Ascending aorta (tissue), 2 donors: ENCODE results near the gene TRPV2. TPM values are rescaled to one million over a fixed set of nuclear protein-coding genes. Genes with fewer than 3 reads are reported as not detected.

Experiments used
- DNase-seq, 2 donors: peaks; one replicate each; pipeline ENCODE4 v3.0.0-alpha.2; 2019; ENCODE audit warnings: low spot score in 2 of 2
- H3K27ac ChIP-seq, 2 donors: fragments of 200-600 bp; sonication (generic); one replicate each; pipeline ENCODE4 v1.5.1; 2016 to 2017; ENCODE audit warnings: mild to moderate bottlenecking in 1 of 2
- H3K27me3 ChIP-seq: fragments of 200-600 bp; sonication (generic); one replicate; pipeline ENCODE4 v1.5.1; 2017
- H3K36me3 ChIP-seq, 2 donors: fragments of 200-600 bp; sonication (generic); one replicate each; pipeline ENCODE4 v1.5.1; 2016
- H3K4me1 ChIP-seq, 2 donors: fragments of 200-600 bp; sonication (generic); one replicate each; pipeline ENCODE4 v1.5.1; 2016 to 2017; ENCODE audit warnings: mild to moderate bottlenecking in 1 of 2
- H3K4me3 ChIP-seq, 2 donors: fragments of 200-600 bp; sonication (generic); one replicate each; pipeline ENCODE4 v1.5.1; 2016 to 2017; ENCODE audit warnings: mild to moderate bottlenecking in 1 of 2
- H3K9me3 ChIP-seq, 2 donors: fragments of 200-600 bp; sonication (generic); one replicate each; pipeline ENCODE4 v1.5.1; 2016
- CTCF ChIP-seq, 3 experiments: fragments of 200-600 bp in 2 of 3; fragments of 450-650 bp in 1 of 3; sonication (generic) in 2 of 3; IDR thresholded peaks; one replicate each; pipeline ENCODE4 v1.5.1; 2016 to 2019; ENCODE audit warnings: antibody characterized with exemption in 3 of 3, mild to moderate bottlenecking in 1 of 3, moderate library complexity in 1 of 3
- intact Hi-C: fragments of 100-400 bp; cut with DNase I; formaldehyde crosslinking; loops from one replicate; pipeline ENCODE4 v1.15.1; 2023
- total RNA-seq: library from RNA; depleted of rRNA; stranded (reverse); fragments of >200 nt; gene quantifications from one replicate; pipeline ENCODE4 v1.1.0, GENCODE V29; 2016

The TRPV2 gene
- total RNA-seq, 1 donor from 2014 or later: 26.1 TPM

DNA sequence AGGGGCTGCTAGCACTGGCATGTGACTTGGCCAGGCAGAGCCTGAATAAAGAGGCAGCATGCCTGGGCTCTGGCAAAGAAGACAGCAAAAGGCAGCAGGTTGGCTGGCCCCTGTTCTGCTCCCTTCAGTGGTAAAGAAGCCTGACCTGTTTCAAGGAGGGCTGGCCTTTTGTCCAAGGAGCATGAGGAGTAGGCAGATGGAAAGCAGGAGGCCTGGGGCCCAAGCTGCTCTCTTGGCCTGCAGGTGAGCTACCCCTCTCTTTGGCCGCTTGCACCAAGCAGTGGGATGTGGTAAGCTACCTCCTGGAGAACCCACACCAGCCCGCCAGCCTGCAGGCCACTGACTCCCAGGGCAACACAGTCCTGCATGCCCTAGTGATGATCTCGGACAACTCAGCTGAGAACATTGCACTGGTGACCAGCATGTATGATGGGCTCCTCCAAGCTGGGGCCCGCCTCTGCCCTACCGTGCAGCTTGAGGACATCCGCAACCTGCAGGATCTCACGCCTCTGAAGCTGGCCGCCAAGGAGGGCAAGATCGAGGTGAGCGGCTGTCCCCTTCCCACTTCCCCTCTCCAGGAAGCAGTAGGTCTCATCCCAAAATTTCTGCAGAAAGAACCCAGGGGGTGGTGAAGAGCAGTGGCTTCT, 8.0 kb downstream of the TRPV2 start:
- Histone ChIP-seq H3K9me3 (no peaks in the 10 kb centered on the region), H3K27ac (no peak overlapping the region), H3K4me1 (peaks cover 6 to 19% of the 10 kb centered on the region in 2 donors), H3K4me3 (no peak overlapping the region), H3K27me3 (no peaks in the 10 kb centered on the region), H3K36me3 (peaks cover 3 to 6% of the 10 kb centered on the region in 2 donors)
- intact Hi-C loops: no loop called here
- TF ChIP-seq CTCF (IDR thresholded peaks at IDR 0.05): no peak
- no peak for DNase-seq

DNA sequence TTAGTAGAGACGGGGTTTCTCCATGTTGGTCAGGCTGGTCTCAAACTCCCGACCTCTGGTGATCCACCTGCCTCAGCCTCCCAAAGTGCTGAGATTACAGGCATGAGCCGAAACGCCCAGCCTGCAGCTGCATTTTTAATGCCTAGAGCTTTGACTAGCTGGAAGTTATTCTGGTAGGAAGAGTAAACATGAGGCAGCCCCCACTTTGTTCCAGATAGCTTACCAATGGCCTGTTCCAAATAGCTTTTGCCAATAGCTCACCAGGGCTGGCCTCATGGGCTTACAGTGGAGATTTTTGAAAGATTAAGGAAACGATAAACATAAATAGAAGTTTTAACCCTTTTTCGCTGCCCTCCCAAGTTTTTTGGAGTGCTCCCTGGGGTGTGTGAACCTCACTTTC, 9.8 kb downstream of the TRPV2 start:
- Histone ChIP-seq H3K27ac (no peak overlapping the region), H3K9me3 (no peaks in the 10 kb centered on the region), H3K4me1 (peaks cover 0 to 2% of the 10 kb centered on the region in 2 donors), H3K4me3 (no peak overlapping the region), H3K36me3 (peaks cover 3 to 6% of the 10 kb centered on the region in 2 donors), H3K27me3 (no peaks in the 10 kb centered on the region)
- intact Hi-C loops: no loop called here
- TF ChIP-seq CTCF (IDR thresholded peaks at IDR 0.05): no peak
- no peak for DNase-seq

- TF ChIP-seq CTCF (IDR thresholded peaks at IDR 0.05): no peak
- H3K27me3 ChIP-seq: no peaks in the 10 kb centered on the region
- DNase-seq: no peak
- no peaks in the 10 kb centered on the region for H3K9me3 ChIP-seq
- intact Hi-C loops: no loop called here
- H3K27ac ChIP-seq: no peak overlapping the region
- H3K36me3 ChIP-seq: peaks cover 3 to 6% of the 10 kb centered on the region in 2 donors
- no peak overlapping the region for H3K4me3 ChIP-seq
- no peaks in the 10 kb centered on the region for H3K4me1 ChIP-seq
Measured at GRCh38 chr17:16425698-16426659, 10.6 kb downstream of the TRPV2 start.

GRCh38 chr17:16427020-16427419, 11.6 kb downstream of the TRPV2 start:
- H3K27me3 ChIP-seq: no peaks in the 10 kb centered on the region
- H3K9me3 ChIP-seq: no peaks in the 10 kb centered on the region
- DNase-seq: no peak
- no peak overlapping the region for H3K27ac ChIP-seq
- TF ChIP-seq CTCF (IDR thresholded peaks at IDR 0.05): no peak
- H3K4me1 ChIP-seq: no peaks in the 10 kb centered on the region
- intact Hi-C loops: no loop called here
- peaks cover 3 to 6% of the 10 kb centered on the region in 2 donors for H3K36me3 ChIP-seq
- H3K4me3 ChIP-seq: no peak overlapping the region

- H3K9me3 ChIP-seq: no peaks in the 10 kb centered on the region
- H3K4me3 ChIP-seq: no peak overlapping the region
- no peak overlapping the region for H3K27ac ChIP-seq
- no peak for DNase-seq
- intact Hi-C loops: no loop called here
- no peaks in the 10 kb centered on the region for H3K4me1 ChIP-seq
- no peaks in the 10 kb centered on the region for H3K27me3 ChIP-seq
- H3K36me3 ChIP-seq: peaks cover 3% of the 10 kb centered on the region in 2 donors
- TF ChIP-seq CTCF (IDR thresholded peaks at IDR 0.05): peak in 1 of 3 experiments; percentile 29
Measured at GRCh38 chr17:16428098-16428882, 12.9 kb downstream of the TRPV2 start.
